HG03575 (cell line): Measurements from ENCODE around the gene NBEA.
A peak's percentile ranks its signal among the peaks of the same experiment; 100 is the strongest.

Experiments used
- ATAC-seq: cut with Tn5 transposase; IDR thresholded peaks from one replicate; pipeline ENCODE4 v1.9.1; 2021; ENCODE audit not compliant: unreplicated experiment, insufficient number of reproducible peaks, low FRiP score; ENCODE audit errors: extremely low read depth

Gene NBEA

DNA sequence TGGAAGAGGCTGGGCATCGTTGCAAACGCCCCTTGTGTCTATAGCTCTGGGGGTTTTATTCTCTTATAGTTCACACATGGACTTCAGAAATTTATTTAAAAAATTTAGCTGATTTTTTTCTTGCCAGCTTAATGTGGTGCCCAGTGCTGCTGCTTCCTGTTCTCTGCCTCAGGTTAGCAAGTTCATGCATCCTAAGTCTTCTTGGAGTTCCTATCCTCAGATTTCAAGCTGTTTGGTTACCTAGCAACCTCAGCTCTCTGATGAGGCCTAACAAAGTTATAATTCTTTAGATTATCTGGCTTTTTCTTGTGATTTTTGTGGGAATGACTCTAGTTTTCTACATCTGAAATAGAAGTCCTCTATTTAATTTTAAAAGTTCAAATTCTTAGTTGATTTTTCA is 283.5 kb downstream of the NBEA start:
- ATAC-seq: no peak

DNA sequence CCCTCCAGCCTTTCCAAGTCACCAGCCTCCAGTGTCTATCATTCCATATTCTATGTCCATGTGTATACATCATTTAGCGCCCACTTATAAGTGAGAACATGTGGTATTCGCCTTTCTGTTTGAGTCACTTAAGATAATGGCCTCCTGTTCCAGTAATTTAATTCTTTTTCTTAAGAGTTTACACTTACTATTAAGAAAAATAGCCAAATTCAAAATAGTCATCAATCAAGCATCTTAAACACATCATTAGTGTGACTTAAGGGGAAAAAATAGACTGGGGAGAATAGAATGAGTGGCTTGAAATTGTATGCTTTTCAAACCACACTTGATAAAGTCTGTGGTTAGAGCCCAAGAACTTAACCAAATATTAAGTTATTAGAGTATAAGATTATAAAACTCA is 286.5 kb downstream of the NBEA start:
- no peak for ATAC-seq

DNA sequence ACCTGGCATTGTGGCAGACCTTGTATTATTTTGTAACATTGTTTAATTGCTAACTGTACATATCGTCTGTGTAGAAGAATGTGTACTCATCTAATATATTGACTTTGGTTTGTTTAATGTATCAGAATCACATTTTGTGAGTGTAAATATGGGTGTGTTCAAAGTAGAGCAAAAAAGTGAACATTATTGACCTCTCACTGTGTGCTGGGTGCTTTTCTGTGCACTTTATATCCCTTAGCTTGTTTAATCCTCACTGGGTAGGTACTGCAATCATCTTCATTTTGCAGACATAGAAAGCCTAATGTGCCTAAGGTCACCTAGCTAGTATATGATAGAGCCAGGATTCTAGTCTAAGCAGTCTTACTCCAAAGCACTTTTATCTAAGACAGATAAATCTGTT is 289.4 kb downstream of the NBEA start:
- ATAC-seq: no peak

DNA sequence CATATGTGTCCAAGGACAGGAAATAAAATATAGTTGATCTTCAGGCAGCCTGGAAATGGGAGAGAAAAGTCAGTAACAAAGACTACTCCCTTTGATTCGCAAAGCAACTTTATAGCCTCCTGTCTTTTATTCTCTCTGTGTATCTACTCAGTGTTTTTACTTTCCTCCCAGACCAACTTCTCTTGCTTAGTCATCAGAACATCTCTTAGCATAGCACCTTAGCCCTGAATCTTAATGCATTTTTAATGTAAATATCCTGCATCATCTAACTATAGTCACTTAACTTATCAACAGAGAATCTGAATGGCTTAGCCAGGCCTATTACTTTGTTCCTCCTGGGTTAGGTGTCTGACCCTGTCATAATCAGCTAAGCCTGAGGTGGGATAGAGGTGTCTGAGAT is 296.2 kb downstream of the NBEA start:
- no peak for ATAC-seq

DNA sequence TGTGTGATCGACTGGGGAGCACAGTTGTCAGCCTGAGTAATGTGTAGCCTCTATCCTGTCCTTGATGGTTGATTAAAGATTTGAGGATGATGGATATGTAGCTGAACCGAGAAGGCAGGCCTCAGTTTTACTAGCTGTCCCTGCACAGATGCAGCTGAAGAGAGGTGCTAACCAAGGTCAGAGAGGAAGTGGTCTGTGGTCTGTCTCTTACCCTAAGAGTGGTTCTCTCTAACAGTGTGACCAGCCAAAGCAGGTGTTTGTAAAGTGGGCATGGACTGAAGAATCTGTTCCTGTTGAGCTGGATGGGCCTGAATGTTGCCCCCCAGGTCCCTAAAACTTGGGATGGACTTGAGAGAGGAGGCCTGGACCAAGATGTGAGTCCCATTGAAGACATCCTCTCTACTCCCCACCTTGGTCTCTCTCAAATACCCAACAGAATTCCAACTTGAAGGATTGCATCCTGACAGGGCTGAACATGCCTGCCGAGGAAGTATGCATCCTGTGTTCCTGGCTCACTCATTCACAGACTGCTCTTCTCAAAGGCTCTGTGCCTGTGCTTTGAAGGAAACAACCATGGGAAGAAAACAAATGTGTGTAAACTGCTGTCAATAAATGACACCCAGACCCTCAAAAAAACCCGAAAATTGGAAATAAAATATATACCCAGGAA is 310.6 kb downstream of the NBEA start:
- peak; percentile 70 for ATAC-seq

DNA sequence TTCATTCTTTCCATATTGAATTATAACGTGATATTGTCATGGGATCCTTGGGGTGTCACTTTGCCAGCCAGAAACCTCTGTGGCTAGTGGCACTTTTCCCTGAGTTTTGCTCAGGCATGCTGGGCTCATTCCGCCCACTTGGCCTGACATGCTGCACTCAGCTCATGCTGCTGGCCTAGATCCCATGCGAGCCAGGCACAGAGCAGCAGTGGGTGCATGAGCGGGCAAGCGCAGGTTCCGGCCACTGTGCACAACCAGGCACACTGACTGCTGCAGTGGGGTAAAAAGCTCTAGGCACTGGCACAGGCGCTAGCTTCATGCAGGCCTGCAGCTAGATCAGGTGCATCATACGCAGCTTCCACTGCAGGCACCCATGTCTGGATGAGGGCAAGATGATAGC is 313.2 kb downstream of the NBEA start:
- ATAC-seq: no peak

DNA sequence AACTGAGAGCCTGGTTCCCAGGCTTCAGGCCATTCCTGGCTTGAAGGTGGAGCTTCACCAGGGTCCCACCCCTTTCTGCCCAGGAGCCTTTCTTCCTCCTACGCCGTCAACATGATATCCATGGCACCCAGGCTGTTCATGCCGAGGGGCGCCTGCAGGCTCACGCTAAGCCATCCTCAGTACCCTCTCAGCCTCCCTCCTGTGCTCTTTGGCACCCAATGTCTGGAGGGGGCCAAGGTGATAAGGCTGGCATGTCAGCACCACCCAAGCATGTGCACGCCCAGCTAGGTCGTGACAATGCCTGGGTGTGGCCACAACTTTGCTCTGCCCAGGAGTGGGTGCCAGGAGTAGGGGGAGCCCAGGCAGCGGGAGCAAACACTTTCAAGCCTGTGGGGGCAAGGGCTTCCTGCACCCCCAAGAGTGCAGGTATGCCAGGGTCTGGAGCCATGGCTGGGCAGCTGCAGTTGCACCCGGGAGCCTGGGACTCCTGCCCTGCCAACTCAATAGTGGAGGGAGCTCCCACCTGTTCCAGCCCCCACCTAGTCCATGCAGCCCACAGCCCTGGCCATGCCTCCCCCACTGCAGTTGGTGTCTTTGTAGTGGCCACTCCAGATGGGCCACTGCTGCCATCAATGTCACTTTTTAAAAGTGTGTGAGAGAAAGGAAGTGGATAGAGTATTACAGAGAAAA is 314.5 kb downstream of the NBEA start:
- no peak for ATAC-seq

DNA sequence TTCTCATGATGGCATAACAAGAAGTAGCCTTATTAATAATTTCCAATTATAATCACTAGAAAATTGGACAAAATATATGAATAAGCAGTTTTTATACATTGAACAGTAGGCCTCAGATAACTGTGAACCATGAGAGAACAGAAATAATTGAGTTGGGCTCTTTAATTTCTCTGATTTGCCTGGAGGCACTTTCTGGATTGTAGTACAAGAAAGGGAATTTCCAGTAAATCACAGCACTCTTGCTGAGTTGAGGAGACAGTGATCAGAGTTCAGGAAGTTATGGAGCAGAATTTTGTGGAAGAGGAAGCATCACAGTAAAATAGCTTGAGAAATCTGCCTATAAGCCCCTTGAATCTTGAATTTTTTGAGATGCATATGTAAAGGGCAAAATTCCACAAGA is 318.2 kb downstream of the NBEA start:
- ATAC-seq: no peak

DNA sequence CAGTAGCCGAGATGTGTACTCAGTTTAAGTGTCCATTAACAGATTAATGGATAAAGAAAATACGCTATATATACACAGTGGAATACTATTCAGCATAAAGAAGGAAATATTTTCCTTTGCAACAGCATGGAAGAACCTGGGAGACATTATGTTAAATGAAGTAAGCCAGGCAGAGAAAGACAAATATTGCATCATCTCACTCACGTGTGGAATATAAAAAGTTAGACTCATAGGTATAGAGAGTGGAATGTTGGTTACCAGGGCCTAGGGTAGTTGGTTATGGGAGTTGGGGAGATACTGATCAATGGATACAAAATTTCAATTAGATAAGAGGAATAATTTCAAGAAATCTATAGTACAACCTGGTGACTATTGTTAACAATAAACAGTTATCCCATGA is 324.3 kb downstream of the NBEA start:
- ATAC-seq: no peak

DNA sequence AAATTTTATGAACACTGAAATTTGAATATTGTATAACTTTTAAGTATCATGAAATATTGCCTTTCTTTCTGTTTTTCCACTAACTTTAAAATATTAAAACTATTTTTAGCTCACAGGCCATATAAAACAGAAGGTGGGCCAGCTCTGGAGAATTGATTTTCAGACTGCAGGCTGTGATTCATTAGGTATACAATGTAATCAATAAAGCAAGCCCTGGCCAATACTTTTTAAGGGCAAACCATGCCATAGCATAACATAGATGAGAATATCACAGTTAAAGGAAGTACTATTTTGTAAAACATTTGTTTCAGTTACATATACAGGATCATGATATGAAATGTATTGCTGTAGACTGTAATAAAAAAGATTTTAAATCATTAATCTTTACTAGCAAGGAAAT is 336.8 kb downstream of the NBEA start:
- ATAC-seq: no peak

DNA sequence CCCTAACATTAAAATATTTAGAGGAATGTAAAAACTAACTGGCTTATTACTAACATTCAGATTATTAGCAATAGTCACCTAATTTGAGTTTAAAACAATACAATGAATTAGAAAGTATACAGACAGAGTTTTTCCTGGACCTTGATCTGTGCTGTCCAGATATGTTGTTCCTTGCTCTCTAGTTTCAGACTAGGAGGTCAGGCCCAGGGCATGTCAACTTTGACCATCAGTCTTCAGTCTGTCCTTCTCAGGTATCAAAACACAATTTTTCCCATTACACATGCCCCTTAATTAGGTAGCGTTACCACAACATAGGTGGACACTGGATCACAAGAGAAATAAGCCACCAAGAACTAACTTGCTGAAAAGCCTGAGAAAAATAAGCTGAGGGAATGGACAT is 337.4 kb downstream of the NBEA start:
- ATAC-seq: no peak

DNA sequence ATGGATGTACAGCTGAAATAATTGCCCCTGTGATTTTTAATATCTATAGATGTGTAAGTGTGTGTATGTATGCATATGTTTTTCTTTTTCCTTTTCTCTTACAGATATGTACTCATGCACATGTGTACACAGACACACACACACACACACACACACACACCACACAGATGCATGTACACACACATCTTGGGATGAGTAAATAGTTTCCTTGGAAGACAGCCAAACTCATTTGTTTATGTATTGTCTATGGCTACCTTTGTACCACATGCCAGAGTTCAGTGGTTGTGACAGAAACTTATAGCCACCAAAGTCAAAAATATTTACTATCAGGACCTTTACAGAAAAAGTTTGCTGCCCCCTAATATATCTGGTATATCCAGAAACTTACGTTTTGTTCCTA is 341.8 kb downstream of the NBEA start:
- ATAC-seq: no peak

DNA sequence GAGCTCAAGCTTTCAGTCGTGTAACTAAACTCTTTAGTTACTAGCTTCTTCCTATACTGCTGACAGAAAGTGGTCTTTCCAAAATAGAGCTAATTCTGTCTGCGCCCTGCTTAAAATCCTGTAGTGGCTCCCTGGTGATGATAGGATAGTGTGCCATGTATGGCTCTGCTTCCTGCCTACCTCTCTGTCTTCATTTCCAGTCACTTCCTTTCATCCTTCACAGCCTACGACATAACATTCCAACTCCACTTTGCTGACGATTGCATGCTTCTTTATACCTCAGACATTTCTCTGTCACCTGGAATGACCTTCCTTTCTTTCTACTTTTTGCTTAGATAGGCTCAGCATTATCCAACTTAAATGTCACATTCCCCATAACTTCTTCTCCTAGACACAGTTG is 343.6 kb downstream of the NBEA start:
- no peak for ATAC-seq

DNA sequence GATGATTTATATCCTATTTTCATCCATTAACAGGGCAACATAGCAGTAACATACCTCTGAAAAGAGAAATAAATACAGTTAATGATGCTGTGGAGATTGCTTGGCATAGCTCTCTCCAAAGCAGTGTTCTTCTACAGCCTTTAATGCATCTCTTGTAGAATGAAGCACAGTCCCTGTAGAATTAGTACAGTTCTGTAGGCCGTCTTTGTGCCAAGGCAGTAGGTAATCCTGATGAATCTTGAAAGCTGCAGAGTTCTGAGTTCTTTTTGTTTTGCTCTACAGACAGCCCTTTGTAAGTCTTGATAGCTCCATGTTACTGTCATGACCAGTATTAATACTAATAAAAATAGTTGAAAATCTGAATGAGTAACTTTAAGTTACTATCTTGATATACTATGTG is 350.3 kb downstream of the NBEA start:
- no peak for ATAC-seq

DNA sequence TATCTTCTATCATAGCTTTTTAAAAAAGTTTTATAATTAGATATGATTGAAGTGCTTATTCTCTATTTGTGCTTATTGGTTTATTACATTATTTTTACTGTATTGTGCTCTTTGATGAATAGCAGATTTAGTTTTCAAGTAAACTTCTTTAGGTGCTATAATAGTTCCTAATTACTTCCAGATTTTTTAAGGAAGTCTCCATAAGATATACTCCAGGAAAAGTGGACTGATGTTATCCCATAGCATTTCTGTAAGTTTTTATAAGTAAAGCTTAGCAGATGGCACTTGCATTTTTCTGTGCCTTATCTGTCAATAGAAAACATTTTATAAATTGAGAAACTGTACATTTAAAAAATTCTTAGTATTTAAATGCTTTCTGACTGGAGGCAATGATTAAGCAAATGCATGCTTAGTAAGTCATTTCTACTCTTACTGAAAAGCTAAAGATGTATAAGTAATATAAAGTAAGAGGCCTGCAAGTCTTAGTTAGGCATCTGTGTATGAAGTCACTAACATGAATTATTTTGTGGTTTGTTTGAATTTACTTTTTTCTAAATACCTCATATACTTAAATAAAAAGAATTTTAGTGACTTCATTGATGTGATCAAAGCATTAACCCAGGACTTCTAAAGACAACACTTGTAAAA is 351.6 kb downstream of the NBEA start:
- ATAC-seq: no peak

DNA sequence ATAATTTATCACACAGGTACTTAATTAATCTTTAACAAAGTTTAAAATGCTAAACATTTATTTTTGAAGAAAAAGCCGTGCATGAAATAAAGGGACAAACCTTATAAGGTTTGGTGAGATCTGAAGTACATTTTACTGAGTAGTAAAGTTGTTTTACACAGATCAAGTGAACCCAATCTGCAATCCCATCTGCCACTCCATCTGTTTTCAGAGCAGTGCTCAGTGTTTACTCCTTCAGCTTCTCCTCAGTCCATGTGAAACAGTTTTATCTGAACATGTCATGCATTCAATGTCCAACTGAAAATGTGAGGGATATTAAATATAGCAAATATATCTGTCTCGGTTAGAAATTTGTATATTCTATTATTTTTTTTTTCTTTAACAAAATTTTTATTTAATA is 367.6 kb downstream of the NBEA start:
- ATAC-seq: no peak

DNA sequence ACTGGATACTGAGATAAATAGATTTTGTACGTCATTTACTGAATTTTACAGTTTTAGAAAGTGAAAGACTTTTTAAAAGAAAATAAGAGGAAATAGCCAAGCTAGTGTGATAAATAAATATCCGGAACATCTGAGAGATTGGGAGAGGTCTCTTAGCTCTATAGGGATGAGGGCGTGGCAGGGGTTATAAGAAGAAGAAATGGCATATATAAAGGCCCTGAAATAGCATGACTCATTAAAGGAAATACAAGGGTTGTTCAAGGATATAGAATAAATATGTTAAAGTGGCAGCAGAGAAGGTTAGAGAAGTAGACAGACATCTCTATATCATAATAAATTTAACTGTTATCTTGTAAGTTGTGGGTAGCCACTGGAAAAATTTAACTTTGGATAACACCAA is 390.1 kb downstream of the NBEA start:
- no peak for ATAC-seq

DNA sequence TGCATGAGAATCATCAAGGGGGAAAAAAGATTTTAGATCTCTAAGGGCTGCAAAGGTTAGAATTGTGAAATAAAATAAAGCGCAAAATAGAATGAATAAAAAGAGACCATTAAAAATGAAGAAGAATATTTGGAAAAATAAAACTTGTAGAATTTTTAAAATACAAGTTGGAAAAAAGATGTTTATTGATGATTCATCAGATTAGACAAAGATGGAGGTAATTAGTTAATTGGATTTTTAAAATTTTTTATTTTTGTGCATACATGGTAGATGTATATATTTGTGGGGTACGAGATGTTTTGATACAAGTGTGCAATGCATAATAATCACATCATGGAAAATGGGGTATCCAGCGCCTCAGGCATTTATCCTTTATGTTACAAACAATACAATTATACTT is 391.1 kb downstream of the NBEA start:
- ATAC-seq: no peak

DNA sequence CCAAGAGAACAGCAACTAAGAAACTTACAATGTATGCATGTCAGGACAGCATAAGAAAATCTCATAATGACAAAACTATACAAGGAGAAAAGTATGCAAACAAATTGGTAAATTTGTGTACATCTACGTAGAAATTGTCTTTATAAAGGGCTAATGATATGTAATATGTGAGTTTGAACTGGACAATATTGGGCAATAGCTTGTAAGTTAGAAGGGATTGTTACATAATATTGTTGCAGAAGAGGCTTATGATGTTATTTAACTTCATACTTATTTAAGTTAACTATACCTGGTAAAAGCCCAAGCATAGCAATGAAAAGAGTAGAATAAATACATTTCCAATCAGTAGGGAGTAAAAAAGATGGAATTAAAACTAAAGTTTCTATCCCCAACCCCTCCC is 400.4 kb downstream of the NBEA start:
- ATAC-seq: no peak

DNA sequence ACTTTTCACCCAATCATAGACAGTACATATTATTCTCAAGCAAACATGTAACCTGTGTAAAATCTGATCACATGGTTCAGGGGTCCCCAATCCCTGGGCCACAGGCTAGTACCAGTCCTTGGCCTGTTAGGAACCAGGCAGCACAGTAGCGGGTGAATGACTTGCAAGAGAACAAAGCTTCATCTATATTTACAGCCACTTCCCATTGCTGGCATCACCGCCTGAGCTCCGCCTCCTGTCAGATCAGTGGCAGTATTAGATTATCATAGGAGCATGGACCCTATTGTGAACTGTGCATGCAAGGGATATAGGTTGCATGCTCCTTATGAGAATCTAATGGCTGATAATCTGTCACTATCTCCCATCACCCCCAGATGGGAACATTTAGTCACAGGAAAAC is 401.3 kb downstream of the NBEA start:
- ATAC-seq: no peak

DNA sequence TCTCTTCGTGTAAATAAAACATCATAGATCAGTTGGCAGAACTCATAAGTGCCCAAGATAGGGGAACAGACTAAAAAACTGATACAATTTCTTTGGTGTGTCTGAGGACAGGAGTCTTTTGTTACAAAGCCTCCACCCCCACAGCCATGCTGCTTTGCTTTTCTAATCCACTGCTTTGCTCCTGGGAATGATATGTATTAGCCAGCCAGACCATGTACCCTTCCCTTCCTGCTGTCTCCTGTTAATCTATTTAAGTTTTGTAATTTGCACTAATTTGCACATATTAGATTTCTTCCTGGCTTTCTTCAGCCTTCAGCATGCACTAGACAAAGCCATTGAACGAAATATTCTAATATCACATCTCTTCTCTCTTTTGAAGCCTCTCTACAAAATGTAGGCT is 403.9 kb downstream of the NBEA start:
- ATAC-seq: no peak
